HepG2 (cell line): ENCODE measurements around the gene ABTB2. TPM values are rescaled to one million over a fixed set of nuclear protein-coding genes. Genes with fewer than 3 reads are reported as not detected.

ENCODE experiments used
- ASH2L ChIP-seq: fragments of 300-600, 200-600 bp; sonication (generic); IDR thresholded peaks from 2 replicates; pipeline ENCODE4 v1.7.0; 2017; ENCODE audit warnings: low read depth, mild to moderate bottlenecking, moderate library complexity, mixed read lengths, low read length; ENCODE audit not compliant: insufficient read length
- ATF4 ChIP-seq, 2 experiments: fragments of 450-650 bp in 1 of 2; sonication (generic) in 1 of 2; formaldehyde crosslinking; IDR thresholded peaks; 2 replicates each; pipeline versions ENCODE4 v1.5.0 to v1.8.0; 2020 to 2022; ENCODE audit warnings: mild to moderate bottlenecking in 1 of 2, missing genetic modification reagents in 1 of 2
- ATF5 ChIP-seq: sonication (generic); formaldehyde crosslinking; IDR thresholded peaks from 2 replicates; pipeline ENCODE4 v1.4.0; 2020; ENCODE audit warnings: mild to moderate bottlenecking, low read depth, missing genetic modification reagents
- CHCHD3 ChIP-seq: sonication (generic); formaldehyde crosslinking; IDR thresholded peaks from 2 replicates; pipeline ENCODE4 v1.8.0; 2022; ENCODE audit warnings: mild to moderate bottlenecking, missing genetic modification reagents, moderate library complexity
- CTCF ChIP-seq: sonication (generic); formaldehyde crosslinking; IDR thresholded peaks from 2 replicates; pipeline ENCODE4 v1.5.0; 2020; ENCODE audit warnings: mild to moderate bottlenecking, missing genetic modification reagents, moderate library complexity
- DPF2 ChIP-seq: sonication (generic); formaldehyde crosslinking; IDR thresholded peaks from 2 replicates; pipeline ENCODE4 v1.4.0; 2020; ENCODE audit warnings: mild to moderate bottlenecking, low read depth, missing genetic modification reagents, borderline replicate concordance
- EHMT2 ChIP-seq: fragments of 200-600 bp; sonication (generic); IDR thresholded peaks from 2 replicates; pipeline ENCODE4 v1.7.0; 2017; ENCODE audit warnings: antibody characterized with exemption, low read depth, low read length, borderline replicate concordance
- GABPB1 ChIP-seq: IDR thresholded peaks from 2 replicates; pipeline ENCODE4 v1.6.1; 2016; ENCODE audit warnings: mild to moderate bottlenecking, missing genetic modification reagents, moderate library complexity, missing compliant biosample characterization
- HNF1A ChIP-seq, 2 experiments: sonication (generic) in 1 of 2; formaldehyde crosslinking in 1 of 2; IDR thresholded peaks; 2 replicates each; pipeline versions ENCODE4 v1.4.0 to v1.6.1; 2016 to 2020; ENCODE audit warnings: borderline replicate concordance in 1 of 2, low read depth in 1 of 2, mild to moderate bottlenecking in 1 of 2, missing genetic modification reagents in 1 of 2
- KDM5A ChIP-seq: fragments of 200-600 bp; sonication (generic); IDR thresholded peaks from 2 replicates; pipeline ENCODE4 v1.7.0; 2018; ENCODE audit warnings: antibody characterized with exemption, mild to moderate bottlenecking, low read length, borderline replicate concordance
- LCORL ChIP-seq, 2 experiments: fragments of 450-650 bp in 1 of 2; sonication (generic) in 1 of 2; formaldehyde crosslinking in 1 of 2; IDR thresholded peaks; 2 replicates each; pipeline versions ENCODE4 v1.5.0 to v1.6.1; 2017 to 2020; ENCODE audit warnings: antibody characterized with exemption in 1 of 2, missing genetic modification reagents in 1 of 2
- MTF2 ChIP-seq: sonication (generic); formaldehyde crosslinking; IDR thresholded peaks from 2 replicates; pipeline ENCODE4 v1.5.0; 2020; ENCODE audit warnings: missing genetic modification reagents, borderline replicate concordance
- SPEN ChIP-seq: sonication (generic); formaldehyde crosslinking; IDR thresholded peaks from 2 replicates; pipeline ENCODE4 v1.5.1; 2020; ENCODE audit warnings: low read depth, mild to moderate bottlenecking, missing genetic modification reagents
- SRSF1 ChIP-seq: fragments of 200-400 bp; formaldehyde crosslinking; optimal IDR thresholded peaks from 2 replicates; pipeline ENCODE3; 2017; ENCODE audit warnings: mild to moderate bottlenecking, low read depth, low read length, moderate library complexity
- SRSF9 ChIP-seq: fragments of 200-400 bp; formaldehyde crosslinking; IDR thresholded peaks from 2 replicates; pipeline ENCODE4 v1.6.1; 2018; ENCODE audit warnings: borderline replicate concordance, mild to moderate bottlenecking, low read depth, low read length; ENCODE audit not compliant: insufficient read depth, poor library complexity, severe bottlenecking
- TBX2 ChIP-seq: sonication (generic); formaldehyde crosslinking; IDR thresholded peaks from 2 replicates; pipeline ENCODE4 v1.5.0; 2020; ENCODE audit warnings: missing genetic modification reagents, mild to moderate bottlenecking, borderline replicate concordance
- TEAD3 ChIP-seq: optimal IDR thresholded peaks from 2 replicates; pipeline ENCODE3; 2016; ENCODE audit warnings: borderline replicate concordance
- ZMYM4 ChIP-seq: sonication (generic); formaldehyde crosslinking; IDR thresholded peaks from 2 replicates; pipeline ENCODE4 v1.8.1; 2023; ENCODE audit warnings: mild to moderate bottlenecking, missing genetic modification reagents
- ZNF10 ChIP-seq: sonication (generic); formaldehyde crosslinking; IDR thresholded peaks from 2 replicates; pipeline ENCODE4 v1.4.0; 2020; ENCODE audit warnings: mild to moderate bottlenecking, low read depth, missing genetic modification reagents, borderline replicate concordance
- ZNF333 ChIP-seq: sonication (generic); formaldehyde crosslinking; IDR thresholded peaks from 2 replicates; pipeline ENCODE4 v1.4.0; 2020; ENCODE audit warnings: mild to moderate bottlenecking, missing genetic modification reagents, borderline replicate concordance
- ZNF530 ChIP-seq: sonication (generic); formaldehyde crosslinking; IDR thresholded peaks from 2 replicates; pipeline ENCODE4 v1.5.0; 2020; ENCODE audit warnings: low read depth, mild to moderate bottlenecking, missing genetic modification reagents
- polyA plus RNA-seq, 8 experiments: library from polyadenylated mRNA; depleted of rRNA in 3 of 8; stranded (reverse) in 7 of 8; unstranded in 1 of 8; fragments of >200 nt; fragmentation: Illumina TruSeq in 4 of 8; extraction: Trizol in 4 of 8; gene quantifications; 2 replicates each; pipeline versions ENCODE4 v1.2.1 to v1.2.3, GENCODE V29; 2011 to 2016; ENCODE audit warnings: low read depth in 4 of 8, missing spikeins in 1 of 8, mixed read lengths in 1 of 8; ENCODE audit not compliant: insufficient read depth in 1 of 8
- total RNA-seq, 5 experiments: library from RNA; depleted of rRNA; stranded (reverse); fragments of >200 nt; fragmentation: Illumina TruSeq; extraction: Trizol; gene quantifications; 2 replicates each; pipeline ENCODE4 v1.2.3, GENCODE V29; 2016; ENCODE audit warnings: low read depth in 1 of 5

Gene ABTB2
- total and polyA plus RNA-seq, 2 of the 13 experiments (the other 11 are each of a cell fraction or from before 2014, with no cell fraction given) = 5.1 to 15.4 TPM

GRCh38 chr11:34364102-34364501 lies 6.3 kb upstream of the ABTB2 start (continued):
- 0 out of 2 replicates have a peak, but pooled peaks have one; percentile 47 for TF ChIP-seq EHMT2
- TF ChIP-seq HNF1A (IDR thresholded peaks at IDR 0.05; ENCODE audit: low read depth) = no peak
- 0 out of 2 replicates have a peak, but pooled peaks have one; percentile 45 for TF ChIP-seq HNF1A (CRISPR knock-in tag; IDR thresholded peaks at IDR 0.05; ENCODE audit: borderline replicate concordance)
- no peak for TF ChIP-seq ZNF530 (CRISPR knock-in tag)
- no peak for TF ChIP-seq ASH2L
- TF ChIP-seq ATF4 (CRISPR knock-in tag; IDR thresholded peaks at IDR 0.05) = 0 out of 4 replicates have a peak, but pooled peaks of 1 of the 2 experiments have one; percentile 18
- TF ChIP-seq GABPB1 (CRISPR knock-in tag) = no peak
- no peak for TF ChIP-seq MTF2 (CRISPR knock-in tag)
- no peak for TF ChIP-seq ZMYM4
- TF ChIP-seq TEAD3 (CRISPR knock-in tag) = peak; percentile 86
- TF ChIP-seq SRSF9 = no peak
- no peak for TF ChIP-seq SPEN
- TF ChIP-seq SRSF1 = no peak
- TF ChIP-seq CTCF = no peak
- TF ChIP-seq DPF2 (CRISPR knock-in tag) = peak; percentile 53; the same call in 1 of the 2 replicates
- TF ChIP-seq LCORL (IDR thresholded peaks at IDR 0.05) = no peak
- peak; percentile 35; the same call in 1 of the 2 replicates for TF ChIP-seq LCORL (CRISPR knock-in tag; IDR thresholded peaks at IDR 0.05)
- TF ChIP-seq CHCHD3 = no peak
- TF ChIP-seq ATF5 (CRISPR knock-in tag) = no peak
- TF ChIP-seq TBX2 (CRISPR knock-in tag) = peak; percentile 60; the same call in 1 of the 2 replicates
- TF ChIP-seq ZNF333 (CRISPR knock-in tag) = no peak
- TF ChIP-seq ZNF10 = no peak
- TF ChIP-seq KDM5A = no peak
